K562 (cell line): ENCODE data around the gene TMEM208. TPM values are rescaled to one million over a fixed set of nuclear protein-coding genes. Genes with fewer than 3 reads are reported as not detected.

Experiments used
- ATAC-seq: fragments of 200-7000 bp; cut with Tn5 transposase; 3 replicates; pipeline ENCODE4 v1.9.1; 2020; ENCODE audit warnings: moderate library complexity
- BruUV-seq: library from RNA; stranded (reverse); fragments of 400-500 nt; replicated peaks from 2 replicates; lab custom pipeline; 2021; lab: Mats Ljungman, UMichigan
- CTCF ChIA-PET: fragments of 300-600 bp; formaldehyde crosslinking; extraction: SDS; loops from one replicate; lab custom pipeline; 2021; ENCODE audit warnings: low intra/inter-chr PET ratio; lab: Yijun Ruan, JAX
- POLR2A ChIA-PET: fragments of 300-600, 350-650 bp; sonication (Branson Sonifier 250); formaldehyde crosslinking; extraction: SDS; loops from one replicate; lab custom pipeline; 2021; ENCODE audit warnings: antibody characterized with exemption, inconsistent platforms; lab: Yijun Ruan, JAX
- DNase-seq, 4 experiments: peaks; one replicate each; pipeline versions ENCODE4 v3.0.0 to v3.0.0-alpha.2; 2011 to 2018; ENCODE audit warnings: low spot score in 3 of 4, mixed read lengths in 3 of 4; ENCODE audit errors: extremely low read depth in 1 of 4
- FAIRE-seq: peaks from 2 replicates; lab custom pipeline; 2011; peaks lifted over from hg19 to GRCh38; lab: Jason Lieb, UNC
- H2AFZ ChIP-seq: 2 replicates; pipeline ENCODE4 v1.6.0; 2011; ENCODE audit warnings: low read depth, low read length, control low read depth, inconsistent platforms
- H3K27ac ChIP-seq: fragments of 200-600 bp; 3 replicates; pipeline ENCODE4 v1.8.0; 2011; ENCODE audit warnings: low read depth, mild to moderate bottlenecking, control low read depth, inconsistent platforms, low read length, moderate library complexity, mixed read lengths; ENCODE audit errors: extremely low read depth
- H3K27me3 ChIP-seq, 2 experiments: fragments of 300-600 bp in 1 of 2; 2 replicates in 1 of 2; 3 replicates in 1 of 2; pipeline versions ENCODE4 v1.6.0 to v1.8.0; 2011; ENCODE audit warnings: inconsistent platforms in 2 of 2, low read length in 2 of 2, mild to moderate bottlenecking in 1 of 2, mixed read lengths in 1 of 2, moderate library complexity in 1 of 2; ENCODE audit not compliant: control insufficient read depth in 2 of 2, insufficient read depth in 2 of 2
- H3K36me3 ChIP-seq: fragments of 300-600 bp; 3 replicates; pipeline ENCODE4 v1.8.0; 2011; ENCODE audit warnings: mild to moderate bottlenecking, low read length, inconsistent platforms; ENCODE audit not compliant: control insufficient read depth, insufficient read depth
- H3K4me1 ChIP-seq, 2 experiments: fragments of 200-600 bp in 1 of 2; replicated peaks in 1 of 2; 2 replicates in 1 of 2; 3 replicates in 1 of 2; pipeline versions ENCODE4 v1.5.1 to v1.8.0; 2011; ENCODE audit warnings: inconsistent platforms in 2 of 2, low read length in 2 of 2, mild to moderate bottlenecking in 1 of 2, mixed read lengths in 1 of 2, moderate library complexity in 1 of 2; ENCODE audit not compliant: control insufficient read depth in 2 of 2, insufficient read depth in 2 of 2
- H3K4me2 ChIP-seq: 2 replicates; pipeline ENCODE4 v1.6.1; 2011; ENCODE audit warnings: low read length, control low read depth, inconsistent platforms, mixed read lengths; ENCODE audit not compliant: insufficient read depth
- H3K4me3 ChIP-seq: fragments of 200-600 bp; sonication (generic), shearing (Covaris generic); 2 replicates; pipeline ENCODE4 v1.5.1; 2016; ENCODE audit warnings: control low read depth, inconsistent platforms
- H3K79me2 ChIP-seq: fragments of 200-600 bp; 3 replicates; pipeline ENCODE4 v1.8.0; 2011; ENCODE audit warnings: low read length, inconsistent platforms; ENCODE audit not compliant: control insufficient read depth, insufficient read depth
- H3K9ac ChIP-seq, 2 experiments: 2 replicates each; pipeline versions ENCODE4 v1.6.0 to v1.6.1; 2011; ENCODE audit warnings: low read depth in 2 of 2, low read length in 2 of 2, control low read depth in 1 of 2, inconsistent platforms in 1 of 2, mild to moderate bottlenecking in 1 of 2, mixed read lengths in 1 of 2; ENCODE audit not compliant: insufficient read depth in 1 of 2
- H3K9me1 ChIP-seq: one replicate; pipeline ENCODE4 v1.6.0; 2011; ENCODE audit warnings: inconsistent platforms, mild to moderate bottlenecking, low read length, moderate library complexity; ENCODE audit not compliant: control insufficient read depth, insufficient read depth
- H3K9me3 ChIP-seq: replicated peaks from 2 replicates; pipeline ENCODE4 v1.5.1; 2011; ENCODE audit warnings: low read depth, low read length, inconsistent platforms; ENCODE audit not compliant: control insufficient read depth, insufficient read depth
- H4K20me1 ChIP-seq: replicated peaks from 2 replicates; pipeline ENCODE4 v1.6.1; 2011; ENCODE audit warnings: low read length, inconsistent platforms, mixed read lengths; ENCODE audit not compliant: control insufficient read depth, insufficient read depth
- BRD9 ChIP-seq: fragments of 450-650 bp; IDR thresholded peaks from 2 replicates; pipeline ENCODE4 v1.6.1; 2018; ENCODE audit warnings: low read depth; ENCODE audit not compliant: partially characterized antibody
- CTBP1 ChIP-seq: fragments of 450-650 bp; IDR thresholded peaks from 2 replicates; pipeline ENCODE4 v1.6.1; 2016; ENCODE audit warnings: borderline replicate concordance
- DEAF1 ChIP-seq: fragments of 450-650 bp; formaldehyde crosslinking; IDR thresholded peaks from 2 replicates; pipeline ENCODE4 v1.4.0; 2020; ENCODE audit warnings: mild to moderate bottlenecking, moderate library complexity
- FOSL1 ChIP-seq: fragments of 200-800 bp; sonication (Bioruptor generic); conservative IDR thresholded peaks from 2 replicates; pipeline ENCODE4 v1.6.1; 2016; ENCODE audit warnings: missing genetic modification characterization, missing compliant biosample characterization
- JUND ChIP-seq, 2 experiments: IDR thresholded peaks; 2 replicates in 1 of 2; 3 replicates in 1 of 2; pipeline ENCODE4 v1.6.1; 2011; ENCODE audit warnings: borderline replicate concordance in 2 of 2, low read depth in 2 of 2, low read length in 2 of 2, improper control_type of control experiment in 1 of 2, missing biosample characterization in 1 of 2, missing genetic modification characterization in 1 of 2, missing genetic modification reagents in 1 of 2
- KLF16 ChIP-seq: IDR thresholded peaks from 2 replicates; pipeline ENCODE4 v1.6.1; 2016; ENCODE audit warnings: antibody characterized with exemption
- MAFF ChIP-seq: IDR thresholded peaks from 2 replicates; pipeline ENCODE4 v1.6.1; 2012; ENCODE audit warnings: low read length, improper control_type of control experiment
- NCOA4 ChIP-seq: fragments of 450-650 bp; IDR thresholded peaks from 2 replicates; pipeline ENCODE4 v1.6.1; 2018; ENCODE audit warnings: mild to moderate bottlenecking; ENCODE audit not compliant: partially characterized antibody
- NRF1 ChIP-seq, 2 experiments: fragments of 450-650 bp; IDR thresholded peaks in 1 of 2; conservative IDR thresholded peaks in 1 of 2; 2 replicates each; pipeline ENCODE4 v1.6.1; 2014; ENCODE audit warnings: mild to moderate bottlenecking in 2 of 2
- PHB2 ChIP-seq: fragments of 450-650 bp; IDR thresholded peaks from 2 replicates; pipeline ENCODE4 v1.6.1; 2017; ENCODE audit warnings: low read depth
- POLR3G ChIP-seq: IDR thresholded peaks from 2 replicates; pipeline ENCODE4 v1.6.1; 2011; ENCODE audit not compliant: insufficient read length, insufficient replicate concordance; ENCODE audit errors: extremely low read depth
- RB1 ChIP-seq: fragments of 450-650 bp; IDR thresholded peaks from 2 replicates; pipeline ENCODE4 v1.6.1; 2017; ENCODE audit warnings: low read depth, mild to moderate bottlenecking
- TCF3 ChIP-seq: sonication (generic); formaldehyde crosslinking; IDR thresholded peaks from 2 replicates; pipeline ENCODE4 v1.4.0; 2020; ENCODE audit warnings: mild to moderate bottlenecking, missing genetic modification reagents
- ZNF121 ChIP-seq: sonication (generic); formaldehyde crosslinking; conservative IDR thresholded peaks from 2 replicates; pipeline ENCODE4 v1.8.0; 2022; ENCODE audit warnings: missing genetic modification reagents
- WGBS: fragments of 100-300 bp; shearing (Covaris generic); methylation state at CpG from one replicate; pipeline ENCODE4 v1.1.6; 2016; ENCODE audit warnings: low coverage, mixed read lengths; ENCODE audit not compliant: insufficient coverage; ENCODE audit errors: missing lambda C conversion rate; 5-methylcytosine and 5-hydroxymethylcytosine counted together
- in situ Hi-C: fragments of 300-500 bp; cut with MboI; formaldehyde crosslinking; loops from 4 replicates; pipeline ENCODE4 v1.15.0; 2018; ENCODE audit warnings: inconsistent platforms, mixed read lengths
- intact Hi-C: fragments of 100-400 bp; cut with micrococcal nuclease; formaldehyde crosslinking; loops from 2 replicates; pipeline ENCODE4 v1.14.2; 2022
- polyA plus RNA-seq, 8 experiments: library from polyadenylated mRNA; depleted of rRNA in 4 of 8; stranded (reverse) in 5 of 8; unstranded in 3 of 8; fragments of >200 nt; fragmentation: Nextera tagmentation in 2 of 8; fragmentation: Illumina TruSeq in 1 of 8; extraction: Ambion mirVana in 2 of 8; extraction: Trizol in 1 of 8; gene quantifications; 2 replicates each; pipeline versions ENCODE4 v1.2.1 to v1.2.3, GENCODE V29; 2011 to 2014; ENCODE audit warnings: inconsistent platforms in 1 of 8, missing spikeins in 1 of 8
- total RNA-seq, 7 experiments: library from RNA; depleted of rRNA in 6 of 7; stranded (reverse); fragments of >200 nt in 6 of 7; fragmentation: Illumina TruSeq in 2 of 7; extraction: Trizol in 2 of 7; gene quantifications; 2 replicates each; pipeline versions ENCODE4 v1.2.1 to v1.2.3, GENCODE V29; 2011 to 2021; ENCODE audit warnings: low replicate concordance in 1 of 7
- TF ChIP-seq, protein P1 (sequence below), 2 experiments: fragments of 150-350 bp in 1 of 2; IDR thresholded peaks; 2 replicates each; pipeline ENCODE4 v1.6.1; 2012 to 2016; ENCODE audit warnings: low read depth in 2 of 2, low read length in 2 of 2, mild to moderate bottlenecking in 1 of 2, moderate library complexity in 1 of 2

Gene TMEM208
- total and polyA plus RNA-seq, 9 of the 15 experiments (the other 6 are each of a cell fraction or from before 2014, with no cell fraction given), result 31.8 to 239 (median 54.3) TPM

GRCh38 chr16:67260426-67261063, 33.6 kb downstream of the TMEM208 start:
- no peak overlapping the region for H3K4me3 ChIP-seq
- DNase-seq (peak; percentile 29 to 79 (median 48)), ATAC-seq (peak; percentile 92), FAIRE-seq (peak; percentile 98)
- H3K27me3 ChIP-seq, result no peaks in the 10 kb centered on the region
- H3K9ac ChIP-seq, result no peak overlapping the region; a peak in 1 of 4 replicates
- 31% methylated on average over 3 of the region's 4 CpGs for WGBS
- no peak overlapping the region for H3K4me2 ChIP-seq
- no peaks in the 10 kb centered on the region for H4K20me1 ChIP-seq
- peak overlapping the region; percentile 52; the same call in 1 of the 2 replicates for H2AFZ ChIP-seq
- intact Hi-C loops, result loop anchor here (1.0 to 5.0 kb wide), 4 partner anchors 18 to 207 kb away; no protein-coding TSS in a partner anchor
- no peaks in the 10 kb centered on the region for H3K9me3 ChIP-seq
- H3K9me1 ChIP-seq, result no peaks in the 10 kb centered on the region
- in situ Hi-C loops, result no loop called here
- H3K27ac ChIP-seq, result peak overlapping the region; percentile 37; the same call in 1 of the 3 replicates
- BruUV-seq, result no TSS peak
- H3K36me3 ChIP-seq, result no peaks in the 10 kb centered on the region
- POLR2A ChIA-PET, result interaction anchor here (0.6 to 1.6 kb wide), 8 partner anchors 28 to 301 kb away, joined by 3 to 4 read pairs (median 3); no protein-coding TSS in a partner anchor
- CTCF ChIA-PET, result interaction anchor here (0.6 to 2.1 kb wide), 6 partner anchors 16 to 139 kb away, joined by 4 to 18 read pairs (median 6); partner anchors contain the start of gene PLEKHG4
- peaks cover 3 to 15% of the 10 kb centered on the region in 2 experiments; a peak in 3 of 5 replicates for H3K4me1 ChIP-seq
- H3K79me2 ChIP-seq, result no peaks in the 10 kb centered on the region
- peak; percentile 63; the same call in 1 of the 2 replicates for TF ChIP-seq JUND (IDR thresholded peaks at IDR 0.05; ENCODE audit: borderline replicate concordance, low read depth, low read length)
- no peak for TF ChIP-seq JUND (tag; IDR thresholded peaks at IDR 0.05; ENCODE audit: borderline replicate concordance, low read depth, low read length)
- TF ChIP-seq TCF3 (CRISPR knock-in tag), result no peak
- TF ChIP-seq PHB2, result no peak
- no peak for TF ChIP-seq NRF1 (conservative IDR thresholded peaks at IDR 0.05 in 1 of 2, IDR thresholded peaks at IDR 0.05 in 1 of 2)
- TF ChIP-seq RB1, result peak; percentile 40; the same call in 1 of the 2 replicates
- no peak for TF ChIP-seq FOSL1
- TF ChIP-seq ZNF121 (CRISPR knock-in tag), result no peak
- TF ChIP-seq, protein P1, sequence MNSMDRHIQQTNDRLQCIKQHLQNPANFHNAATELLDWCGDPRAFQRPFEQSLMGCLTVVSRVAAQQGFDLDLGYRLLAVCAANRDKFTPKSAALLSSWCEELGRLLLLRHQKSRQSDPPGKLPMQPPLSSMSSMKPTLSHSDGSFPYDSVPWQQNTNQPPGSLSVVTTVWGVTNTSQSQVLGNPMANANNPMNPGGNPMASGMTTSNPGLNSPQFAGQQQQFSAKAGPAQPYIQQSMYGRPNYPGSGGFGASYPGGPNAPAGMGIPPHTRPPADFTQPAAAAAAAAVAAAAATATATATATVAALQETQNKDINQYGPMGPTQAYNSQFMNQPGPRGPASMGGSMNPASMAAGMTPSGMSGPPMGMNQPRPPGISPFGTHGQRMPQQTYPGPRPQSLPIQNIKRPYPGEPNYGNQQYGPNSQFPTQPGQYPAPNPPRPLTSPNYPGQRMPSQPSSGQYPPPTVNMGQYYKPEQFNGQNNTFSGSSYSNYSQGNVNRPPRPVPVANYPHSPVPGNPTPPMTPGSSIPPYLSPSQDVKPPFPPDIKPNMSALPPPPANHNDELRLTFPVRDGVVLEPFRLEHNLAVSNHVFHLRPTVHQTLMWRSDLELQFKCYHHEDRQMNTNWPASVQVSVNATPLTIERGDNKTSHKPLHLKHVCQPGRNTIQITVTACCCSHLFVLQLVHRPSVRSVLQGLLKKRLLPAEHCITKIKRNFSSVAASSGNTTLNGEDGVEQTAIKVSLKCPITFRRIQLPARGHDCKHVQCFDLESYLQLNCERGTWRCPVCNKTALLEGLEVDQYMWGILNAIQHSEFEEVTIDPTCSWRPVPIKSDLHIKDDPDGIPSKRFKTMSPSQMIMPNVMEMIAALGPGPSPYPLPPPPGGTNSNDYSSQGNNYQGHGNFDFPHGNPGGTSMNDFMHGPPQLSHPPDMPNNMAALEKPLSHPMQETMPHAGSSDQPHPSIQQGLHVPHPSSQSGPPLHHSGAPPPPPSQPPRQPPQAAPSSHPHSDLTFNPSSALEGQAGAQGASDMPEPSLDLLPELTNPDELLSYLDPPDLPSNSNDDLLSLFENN (IDR thresholded peaks at IDR 0.05; ENCODE audit: low read depth in 2 of 2, low read length in 2 of 2), result no peak
- peak; percentile 77 for TF ChIP-seq KLF16
- no peak for TF ChIP-seq MAFF
- peak; percentile 92 for TF ChIP-seq DEAF1 (CRISPR knock-in tag)
- TF ChIP-seq POLR3G, result no peak
- TF ChIP-seq NCOA4, result no peak
- no peak for TF ChIP-seq BRD9
- TF ChIP-seq CTBP1, result 0 out of 2 replicates have a peak, but pooled peaks have one; percentile 15
